Activated T-cell treated with anti-CD3 and anti-CD28 coated beads for 48 hours (primary cell): ENCODE data around the gene TM4SF18.
A peak's percentile ranks its signal among the peaks of the same experiment; 100 is the strongest.
"Not testable (repeated sequence)": the region's sequence is repeated elsewhere in the genome, so short reads cannot be mapped to it uniquely, and the experiment has no call there.

ENCODE experiments used
- DNase-seq: peaks from one replicate; pipeline ENCODE4 v3.0.0-alpha.2; 2020; ENCODE audit warnings: low read depth

TM4SF18 gene

GRCh38 chr3:149368674-149369497 is 35.5 kb upstream of the TM4SF18 start:
- no peak for DNase-seq

GRCh38 chr3:149368201-149368673 is 34.8 kb upstream of the TM4SF18 start:
- DNase-seq: no peak

GRCh38 chr3:149366941-149367840 is 33.8 kb upstream of the TM4SF18 start:
- no peak for DNase-seq

- DNase-seq: no peak
Measured at GRCh38 chr3:149366031-149366430, 32.6 kb upstream of the TM4SF18 start.

GRCh38 chr3:149364624-149365023 is 31.2 kb upstream of the TM4SF18 start:
- DNase-seq: no peak

- DNase-seq: no peak
Measured at GRCh38 chr3:149363053-149363452, 29.6 kb upstream of the TM4SF18 start.

GRCh38 chr3:149362366-149362765 is 28.9 kb upstream of the TM4SF18 start:
- no peak for DNase-seq

- DNase-seq: no peak
Measured at GRCh38 chr3:149356630-149357029, 23.2 kb upstream of the TM4SF18 start.

GRCh38 chr3:149356044-149356592 is 22.7 kb upstream of the TM4SF18 start:
- no peak for DNase-seq

GRCh38 chr3:149353581-149354184 is 20.2 kb upstream of the TM4SF18 start:
- DNase-seq: no peak

GRCh38 chr3:149352556-149352955 is 19.1 kb upstream of the TM4SF18 start:
- DNase-seq: peak; percentile 12

- no peak for DNase-seq
Measured at GRCh38 chr3:149343951-149344350, 10.5 kb upstream of the TM4SF18 start.

- DNase-seq: no peak
Measured at GRCh38 chr3:149342413-149343380, 9.3 kb upstream of the TM4SF18 start.

GRCh38 chr3:149340310-149340933 is 7.0 kb upstream of the TM4SF18 start:
- no peak for DNase-seq

GRCh38 chr3:149339931-149340309 is 6.5 kb upstream of the TM4SF18 start:
- DNase-seq: no peak

GRCh38 chr3:149337486-149337885 is 4.0 kb upstream of the TM4SF18 start:
- not testable (repeated sequence) for DNase-seq

- no peak for DNase-seq
Measured at GRCh38 chr3:149336925-149337324, 3.5 kb upstream of the TM4SF18 start.

GRCh38 chr3:149332771-149333170 is 665 bp downstream of the TM4SF18 start:
- no peak for DNase-seq

GRCh38 chr3:149332227-149332765 is 1.1 kb downstream of the TM4SF18 start:
- no peak for DNase-seq

GRCh38 chr3:149331396-149331795 is 2.0 kb downstream of the TM4SF18 start:
- no peak for DNase-seq
